Stimulated activated CD8-positive, alpha-beta memory T cell treated with anti-CD3 and anti-CD28 coated beads, Interleukin-2, amount 100 ng/mL, for 48 hours (primary cell): Measurements from ENCODE around the gene ART3.

ENCODE experiments used
- DNase-seq, 2 donors: peaks; one replicate each; pipeline ENCODE4 v3.0.0-alpha.2; 2020; ENCODE audit warnings: low read depth in 2 of 2

Gene ART3

GRCh38 chr4:76147454-76148141, 73.1 kb downstream of the ART3 start:
- DNase-seq, result peak; percentile 31 to 46

DNA sequence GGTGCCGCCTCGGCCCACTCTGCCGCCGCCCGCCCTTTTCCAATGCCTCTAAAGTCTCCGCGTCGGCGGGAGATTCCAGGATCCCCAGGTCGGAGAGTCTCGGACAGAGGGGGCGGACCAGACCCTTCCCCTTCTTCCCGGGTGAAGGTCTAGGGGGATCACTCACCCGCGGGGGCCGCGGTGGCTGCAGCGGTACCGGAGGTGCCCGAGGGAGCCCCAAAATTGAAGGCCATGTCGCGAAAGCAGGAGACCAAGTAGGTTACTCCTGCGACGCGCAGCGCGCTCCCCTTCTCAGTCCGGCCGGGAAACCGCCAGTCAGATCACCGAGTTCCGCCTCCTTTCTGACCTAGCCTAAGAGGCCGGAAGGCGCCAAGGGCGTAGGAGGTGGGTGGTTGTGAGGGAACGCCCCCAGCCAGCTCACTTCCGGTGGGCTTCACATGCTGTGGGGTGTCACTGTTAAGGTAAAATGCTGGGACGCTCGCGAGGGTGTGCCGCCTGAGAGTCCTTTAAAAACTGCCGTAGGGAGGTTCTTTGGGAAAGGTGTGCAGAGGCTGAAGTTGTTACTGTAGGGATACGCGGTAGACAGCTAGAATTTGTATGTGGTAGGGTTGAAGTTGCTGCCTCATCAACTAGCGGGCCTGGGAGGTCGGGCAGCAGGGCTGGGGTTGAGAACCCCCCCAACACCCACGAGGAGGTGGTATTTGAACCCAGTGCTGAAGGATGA, 73.8 kb downstream of the ART3 start, which contains the start of gene NUP54:
TSS of gene NUP54 (minus strand) at position 256 of the 724 bp plus-strand sequence. CDS start at position 233, 23 bp downstream.
- peak; percentile 91 to 94 for DNase-seq

DNA sequence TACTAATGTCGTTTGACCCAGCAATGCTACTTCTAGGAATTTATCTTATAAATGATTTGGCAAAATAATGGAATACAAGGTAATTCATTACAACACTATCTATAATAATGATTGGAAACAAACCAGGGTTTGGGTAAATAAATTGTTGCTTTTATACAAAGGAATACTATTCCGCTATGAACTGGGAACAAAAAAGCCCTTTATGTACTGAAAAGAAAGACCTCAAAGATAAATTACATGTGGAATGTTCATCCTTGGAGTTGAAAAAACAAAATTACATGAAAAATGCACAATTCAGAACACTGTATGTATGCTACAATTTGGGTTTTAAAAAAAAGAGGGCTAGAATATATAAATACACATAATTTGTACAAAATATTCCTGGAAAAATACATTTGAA, 78.8 kb downstream of the ART3 start:
- no peak for DNase-seq

- DNase-seq, result no peak
These were observed 81.5 kb downstream of the ART3 start for GRCh38 chr4:76155979-76156378.

DNA sequence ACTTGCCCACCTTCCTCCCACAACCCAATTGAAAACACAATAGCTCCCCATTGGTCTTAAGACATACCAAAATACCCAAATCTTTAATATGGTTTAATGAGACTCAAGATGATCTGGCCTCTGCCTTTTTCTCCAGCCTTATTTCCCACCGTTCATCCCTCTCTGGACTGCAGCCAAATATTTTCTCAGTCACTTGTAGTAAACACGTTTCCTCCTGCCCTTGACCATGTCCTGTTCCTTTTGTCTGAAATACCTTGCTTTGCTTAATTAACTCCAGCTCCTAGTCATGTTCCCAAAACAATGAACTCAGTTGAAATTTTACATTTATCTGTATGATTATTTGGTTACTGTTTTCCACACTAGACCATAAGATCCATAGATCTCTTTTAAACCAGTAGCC, 82.1 kb downstream of the ART3 start:
- no peak for DNase-seq

GRCh38 chr4:76160355-76160754, 85.8 kb downstream of the ART3 start:
- DNase-seq, result no peak
